Heart right ventricle (tissue), 16 donors: ENCODE measurements around the gene POLR2M. TPM values are rescaled to one million over a fixed set of nuclear protein-coding genes. Genes with fewer than 3 reads are reported as not detected.
A peak's percentile ranks its signal among the peaks of the same experiment; 100 is the strongest.

Experiments used
- ATAC-seq, 8 donors: fragments of 200-7000 bp; cut with Tn5 transposase; one replicate each; pipeline ENCODE4 v1.9.1; 2020; ENCODE audit warnings: mild to moderate bottlenecking in 8 of 8, moderate library complexity in 8 of 8, moderate number of reproducible peaks in 1 of 8
- DNase-seq, 2 donors: peaks; one replicate each; pipeline ENCODE4 v3.0.0-alpha.2; 2020
- H3K27ac ChIP-seq, 10 donors: fragments of 200-600 bp; sonication (generic) in 2 of 10; one replicate each; pipeline versions ENCODE4 v1.5.0 to v1.8.0; 2020 to 2022; ENCODE audit warnings: mild to moderate bottlenecking in 3 of 10
- H3K27me3 ChIP-seq, 7 donors: fragments of 200-600 bp; one replicate each; pipeline ENCODE4 v1.8.0; 2021 to 2022; ENCODE audit warnings: mild to moderate bottlenecking in 2 of 7
- H3K36me3 ChIP-seq, 9 donors: fragments of 200-600 bp; sonication (generic) in 1 of 9; one replicate each; pipeline versions ENCODE4 v1.5.0 to v1.8.0; 2020 to 2022; ENCODE audit warnings: mild to moderate bottlenecking in 2 of 9
- H3K4me1 ChIP-seq, 9 donors: fragments of 200-600 bp; sonication (generic) in 1 of 9; one replicate each; pipeline versions ENCODE4 v1.5.0 to v1.8.0; 2020 to 2022; ENCODE audit warnings: mild to moderate bottlenecking in 4 of 9
- H3K4me3 ChIP-seq, 10 donors: fragments of 200-600 bp; sonication (generic) in 2 of 10; one replicate each; pipeline versions ENCODE4 v1.5.0 to v1.8.0; 2020 to 2022; ENCODE audit warnings: mild to moderate bottlenecking in 7 of 10, moderate library complexity in 2 of 10
- H3K9me3 ChIP-seq, 11 donors: fragments of 200-600 bp in 10 of 11; sonication (generic) in 2 of 11; one replicate each; pipeline versions ENCODE4 v1.5.0 to v1.8.0; 2013 to 2022; ENCODE audit warnings: mild to moderate bottlenecking in 2 of 11, control low read depth in 1 of 11, moderate library complexity in 1 of 11
- WGBS, 2 donors: extraction: QIAGEN DNeasy Blood & Tissue Kit; methylation state at CpG; one replicate each; pipeline ENCODE4 v1.1.7; 2013; ENCODE audit warnings: inconsistent platforms in 1 of 2; 5-methylcytosine and 5-hydroxymethylcytosine counted together
- intact Hi-C, 10 donors: fragments of 100-400 bp; cut with DNase I; formaldehyde crosslinking; loops; one replicate each; pipeline versions ENCODE4 v1.11.1 to v1.14.2; 2022
- polyA plus RNA-seq, 2 donors: library from polyadenylated mRNA; stranded (reverse); fragments of 200-250 nt; gene quantifications; one replicate each; pipeline ENCODE4 v1.2.3, GENCODE V29; 2013
- total RNA-seq, 10 donors: library from RNA; stranded (reverse); fragmentation: NEBNext Ultra II Directional in 3 of 10; extraction: Animal tissue kit (Norgen Biotek cat#: 25700) in 3 of 10; gene quantifications; one replicate each; pipeline versions ENCODE4 v1.2.1 to v1.2.4, GENCODE V29; 2021 to 2023
- TF ChIP-seq, protein P1 (sequence below), 9 donors: fragments of 200-600 bp; sonication (generic) in 2 of 9; IDR thresholded peaks; one replicate each; pipeline versions ENCODE4 v1.5.0 to v1.8.0; 2021 to 2022; ENCODE audit warnings: antibody characterized with exemption in 9 of 9, mild to moderate bottlenecking in 5 of 9, moderate library complexity in 1 of 9
- donor health status: Arrhythmogenic right ventricular cardiomyopathy.
- donor health status: ischemic (EF 13 %, LVEDD 7.1; RV severe dilation, severe dysfunction).
- donor health status: healthy with polysubstance abuse.
- donor health status: DM: no; HTN: yes; CAD: no.
- donor health status: DM: no; HTN: no; CAD: no.
- donor health status: ischemic (EF 25% LVEDD 6.9; RV normal size, moderate dysfunction).
- donor health status: ischemic (EF 25% LVEDD 5.7; RV mildly dilated, moderate dysfunction).
- donor health status: healthy.
- donor health status: DM: yes; HTN: yes; CAD: no.
- donor health status: Ischemic cardiomyopathy.
- donor health status: ischemic (EF 35%, LVEDD 5.7; RV mildly dilated, moderate dysfunction).
- donor health status: nonischemic (EF 11% LVEDD 7.7; RV severe dilation, severe dysfunction).
- donor health status: DM: yes; HTN: yes; CAD: no.
- donor health status: PGD.
- donor health status: ischemic (EF 29% LVEDD 5.4; RV normal size, mild dysfunction).
- donor health status: nonischemic (EF 23%, LVEDD 6.1; RV moderate dilation, normal function).

The POLR2M gene
- total and polyA plus RNA-seq, 12 donors, result 15.2 to 89.2 (median 56.5) TPM

DNA sequence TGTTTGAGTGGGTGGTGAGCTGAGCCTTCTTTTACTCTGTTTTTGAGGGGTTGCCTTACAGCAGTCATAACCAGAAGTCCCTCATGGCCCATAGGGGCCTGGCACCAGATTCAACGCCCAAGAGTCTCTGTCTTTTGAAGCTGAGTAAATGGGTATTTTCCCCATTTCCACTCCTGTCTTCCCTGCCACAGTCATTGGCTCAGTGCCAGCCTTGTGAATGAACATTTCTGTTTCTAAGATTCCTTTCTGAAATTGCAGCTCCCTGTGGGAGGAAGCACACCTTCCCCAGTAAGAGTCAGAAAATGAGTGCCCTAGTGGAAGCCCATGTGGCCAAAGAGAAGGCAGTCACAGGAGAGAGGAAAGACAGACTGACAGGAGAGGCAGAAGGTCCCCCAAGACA lies 43.7 kb upstream of the POLR2M start:
- 94% methylated on average over 1 of the region's 1 CpG for WGBS, 2 donors
- H3K36me3 ChIP-seq, result peaks cover 0 to 38% (median 0%) of the 10 kb centered on the region in 9 donors
- TF ChIP-seq, protein P1, sequence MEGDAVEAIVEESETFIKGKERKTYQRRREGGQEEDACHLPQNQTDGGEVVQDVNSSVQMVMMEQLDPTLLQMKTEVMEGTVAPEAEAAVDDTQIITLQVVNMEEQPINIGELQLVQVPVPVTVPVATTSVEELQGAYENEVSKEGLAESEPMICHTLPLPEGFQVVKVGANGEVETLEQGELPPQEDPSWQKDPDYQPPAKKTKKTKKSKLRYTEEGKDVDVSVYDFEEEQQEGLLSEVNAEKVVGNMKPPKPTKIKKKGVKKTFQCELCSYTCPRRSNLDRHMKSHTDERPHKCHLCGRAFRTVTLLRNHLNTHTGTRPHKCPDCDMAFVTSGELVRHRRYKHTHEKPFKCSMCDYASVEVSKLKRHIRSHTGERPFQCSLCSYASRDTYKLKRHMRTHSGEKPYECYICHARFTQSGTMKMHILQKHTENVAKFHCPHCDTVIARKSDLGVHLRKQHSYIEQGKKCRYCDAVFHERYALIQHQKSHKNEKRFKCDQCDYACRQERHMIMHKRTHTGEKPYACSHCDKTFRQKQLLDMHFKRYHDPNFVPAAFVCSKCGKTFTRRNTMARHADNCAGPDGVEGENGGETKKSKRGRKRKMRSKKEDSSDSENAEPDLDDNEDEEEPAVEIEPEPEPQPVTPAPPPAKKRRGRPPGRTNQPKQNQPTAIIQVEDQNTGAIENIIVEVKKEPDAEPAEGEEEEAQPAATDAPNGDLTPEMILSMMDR (IDR thresholded peaks at IDR 0.05), result no peak
- peak in 1 of 8 donors; percentile 45 for ATAC-seq
- H3K27ac ChIP-seq, result peak overlapping the region in 2 of 10 donors; percentile 11 to 34
- DNase-seq, result no peak
- no peak overlapping the region for H3K4me3 ChIP-seq
- H3K27me3 ChIP-seq, result no peaks in the 10 kb centered on the region
- H3K9me3 ChIP-seq, result no peaks in the 10 kb centered on the region
- H3K4me1 ChIP-seq, result peaks cover 0 to 31% (median 13%) of the 10 kb centered on the region in 9 donors
- intact Hi-C loops, result loop anchor here in 2 of 10 donors (10.0 kb wide), 1 partner anchor 202 kb away; no protein-coding TSS in a partner anchor

DNA sequence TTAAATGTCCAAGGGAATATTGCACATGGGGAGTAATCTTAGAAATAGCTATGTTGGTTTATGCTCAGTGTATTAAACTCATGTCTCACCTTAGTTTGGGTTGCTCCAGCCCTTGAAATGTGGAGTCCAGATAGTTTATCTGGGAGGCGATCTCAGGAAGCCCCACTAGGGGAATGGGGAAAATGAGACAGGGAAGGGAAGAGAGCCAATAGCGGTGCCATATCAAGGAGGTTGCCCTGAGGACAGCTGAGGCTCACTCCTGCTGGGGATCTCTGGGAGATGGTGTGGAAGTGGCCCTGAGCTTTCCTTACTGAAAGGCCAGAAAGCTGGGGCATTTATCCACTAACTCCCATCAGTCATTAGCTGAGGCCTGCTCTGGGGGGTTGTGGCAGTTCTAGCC lies 43.3 kb upstream of the POLR2M start:
- ATAC-seq, result peak in 2 of 8 donors; percentile 7 to 16
- Histone ChIP-seq H3K27me3 (no peaks in the 10 kb centered on the region), H3K27ac (peak overlapping the region in 1 of 10 donors; percentile 34), H3K4me3 (no peak overlapping the region), H3K4me1 (peaks cover 0 to 35% (median 14%) of the 10 kb centered on the region in 9 donors), H3K9me3 (no peaks in the 10 kb centered on the region), H3K36me3 (peaks cover 0 to 38% (median 0%) of the 10 kb centered on the region in 9 donors)
- WGBS, 2 donors, result 79 to 87% methylated on average over 2 of the region's 2 CpGs
- intact Hi-C loops, result loop anchor here in 2 of 10 donors (10.0 kb wide), 1 partner anchor 202 kb away; no protein-coding TSS in a partner anchor
- TF ChIP-seq, protein P1 (IDR thresholded peaks at IDR 0.05), result no peak
- no peak for DNase-seq

DNA sequence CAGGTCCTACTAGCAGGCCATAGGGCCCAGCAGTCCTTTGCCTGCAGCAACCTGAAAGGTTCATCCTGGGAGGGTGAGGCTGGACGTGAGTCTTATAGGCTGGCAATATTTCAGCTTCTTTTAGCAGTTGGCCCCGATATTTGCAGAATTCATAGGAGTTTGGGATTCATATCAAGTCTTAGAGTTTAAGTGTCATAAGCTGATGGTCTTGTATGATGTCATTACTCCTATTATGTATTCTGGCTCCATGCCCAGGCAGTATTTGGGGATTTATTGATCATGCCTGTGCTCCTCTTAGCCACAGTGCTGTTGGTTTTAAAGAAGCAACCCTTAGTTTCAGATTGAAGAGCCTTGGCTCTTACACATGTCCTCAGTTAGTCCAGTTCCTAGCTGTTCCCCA lies 41.3 kb upstream of the POLR2M start:
- ATAC-seq, result no peak
- Histone ChIP-seq H3K27ac (no peak overlapping the region), H3K4me1 (peaks cover 0 to 38% (median 14%) of the 10 kb centered on the region in 9 donors), H3K27me3 (no peaks in the 10 kb centered on the region), H3K4me3 (no peak overlapping the region), H3K9me3 (no peaks in the 10 kb centered on the region), H3K36me3 (peaks cover 0 to 36% (median 0%) of the 10 kb centered on the region in 9 donors)
- 70 to 73% methylated on average over 2 of the region's 2 CpGs for WGBS, 2 donors
- TF ChIP-seq, protein P1 (IDR thresholded peaks at IDR 0.05), result no peak
- no peak for DNase-seq
- intact Hi-C loops, result loop anchor here in 6 of 10 donors (5.0 to 10.0 kb wide), 4 partner anchors 42 to 402 kb away; partner anchors contain the start of genes ALDH1A2 (in 1 of the 6) and POLR2M (in 1 of the 6)

DNA sequence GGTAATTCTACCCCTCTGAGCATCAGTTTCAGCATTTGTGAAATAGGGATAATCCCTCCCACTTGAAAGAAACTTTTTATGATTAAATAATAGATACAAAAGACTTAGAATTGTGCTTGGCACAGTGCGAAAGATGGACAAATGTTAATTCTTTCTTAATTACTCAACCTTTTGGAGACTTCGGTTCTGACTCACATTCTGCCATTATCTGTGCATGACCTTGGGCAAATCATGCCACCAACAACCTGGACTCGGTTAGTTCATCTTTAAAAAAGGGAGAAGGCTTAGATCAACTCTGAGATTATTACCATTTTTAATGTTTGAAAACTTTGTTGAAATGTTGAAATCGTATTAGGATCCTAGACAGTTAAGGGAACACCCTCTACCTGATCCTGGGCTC lies 40.6 kb upstream of the POLR2M start:
- H3K4me3 ChIP-seq, result no peak overlapping the region
- H3K9me3 ChIP-seq, result no peaks in the 10 kb centered on the region
- no peaks in the 10 kb centered on the region for H3K27me3 ChIP-seq
- peaks cover 0 to 29% (median 0%) of the 10 kb centered on the region in 9 donors for H3K36me3 ChIP-seq
- 78 to 82% methylated on average over 4 of the region's 4 CpGs for WGBS, 2 donors
- TF ChIP-seq, protein P1 (IDR thresholded peaks at IDR 0.05), result no peak
- no peak for ATAC-seq
- no peak for DNase-seq
- intact Hi-C loops, result loop anchor here in 6 of 10 donors (2.0 to 10.0 kb wide), 5 partner anchors 41 to 401 kb away; partner anchors contain the start of genes ALDH1A2 (in 1 of the 6) and POLR2M (in 1 of the 6)
- peaks cover 0 to 38% (median 14%) of the 10 kb centered on the region in 9 donors for H3K4me1 ChIP-seq
- H3K27ac ChIP-seq, result peak overlapping the region in 2 of 10 donors; percentile 2 to 13
